ENCODE results near the gene MYO18B. TPM values are rescaled to one million over a fixed set of nuclear protein-coding genes. Genes with fewer than 3 reads are reported as not detected.

Gene MYO18B
- total and polyA plus RNA-seq, 2 of the 8 experiments (the other 6 are each of a cell fraction or from before 2014, with no cell fraction given), result 0.62 to 0.78 TPM

GRCh38 chr22:25970999-25971811 lies 229.2 kb downstream of the MYO18B start:
- ChIA-PET POLR2A (ENCODE audit: partially characterized antibody) (interaction anchor here (0.9 to 1.4 kb wide), 3 partner anchors 8 to 14 kb away, joined by 3 to 4 read pairs (median 3); no protein-coding TSS in a partner anchor), CTCF (ENCODE audit: partially characterized antibody) (interaction anchor here (1.0 to 2.2 kb wide), 4 partner anchors 11 to 359 kb away, joined by 3 to 6 read pairs (median 4); no protein-coding TSS in a partner anchor)
- Histone ChIP-seq H4K20me1 (replicated peaks in 1 of 2; ENCODE audit: control insufficient read depth in 1 of 2, insufficient read depth in 2 of 2, low read length in 2 of 2) (no peaks in the 10 kb centered on the region), H3K23me2 (ENCODE audit: low read depth, low read length) (peaks cover 4% of the 10 kb centered on the region; the same call in 1 of the 2 replicates), H2BK15ac (ENCODE audit: low read length) (no peak overlapping the region), H3K18ac (ENCODE audit: extremely low read depth, low read length) (0 out of 2 replicates have a peak overlapping the region, but pooled peaks have one; percentile 39), H2BK5ac (ENCODE audit: low read depth, low read length) (peak overlapping the region; percentile 28; the same call in 1 of the 2 replicates), H2BK120ac (replicated peaks; ENCODE audit: low read depth, low read length) (peak overlapping the region; percentile 86), H3K9ac (replicated peaks in 1 of 4; ENCODE audit: extremely low read depth in 1 of 4, low read depth in 3 of 4, low read length in 3 of 4) (no peak overlapping the region), H3K36me3 (ENCODE audit: control insufficient read depth in 2 of 4, insufficient read depth in 4 of 4, low read length in 3 of 4) (no peaks in the 10 kb centered on the region), H4K8ac (ENCODE audit: extremely low read depth, insufficient read depth, low read length) (no peak overlapping the region), H2AFZ (ENCODE audit: low read length) (no peak overlapping the region), H2BK12ac (ENCODE audit: low read depth, low read length) (peak overlapping the region; percentile 77), H3K23ac (ENCODE audit: insufficient read length) (no peak overlapping the region), H3K4ac (replicated peaks; ENCODE audit: insufficient read length, low read depth, low read length) (no peak overlapping the region), H3K79me1 (ENCODE audit: low read depth, low read length) (no peaks in the 10 kb centered on the region), H3K4me3 (ENCODE audit: extremely low read depth in 1 of 4, insufficient read depth in 2 of 4, low read depth in 3 of 4, low read length in 4 of 4) (peak overlapping the region in 1 of 4 experiments; percentile 16; a peak in 1 of 8 replicates), H4K91ac (replicated peaks; ENCODE audit: insufficient read length, low read length) (peak overlapping the region; percentile 17), H2BK20ac (ENCODE audit: low read length) (no peak overlapping the region; the same call in 1 of the 2 replicates), H3K9me3 (ENCODE audit: insufficient read depth in 2 of 2, low read depth in 1 of 2, low read length in 1 of 2) (no peaks in the 10 kb centered on the region), H3K4me2 (ENCODE audit: insufficient read depth in 1 of 2, low read depth in 2 of 2, low read length in 2 of 2) (peak overlapping the region; percentile 38 to 63; a peak in 2 of 4 replicates), H3K4me1 (replicated peaks in 1 of 4; ENCODE audit: control insufficient read depth in 3 of 4, insufficient read depth in 4 of 4, low read length in 3 of 4) (peaks cover 4 to 15% (median 11%) of the 10 kb centered on the region in 4 experiments; a peak in 6 of 7 replicates), H3K27me3 (replicated peaks in 1 of 4; ENCODE audit: control insufficient read depth in 3 of 4, extremely low read depth in 1 of 4, insufficient read depth in 3 of 4, low read length in 3 of 4) (no peaks in the 10 kb centered on the region), H3K56ac (replicated peaks; ENCODE audit: insufficient read length, low read depth, low read length) (no peak overlapping the region), H3K27ac (ENCODE audit: low read depth, low read length) (peak overlapping the region; percentile 52), H2AK5ac (ENCODE audit: low read depth, low read length) (no peak overlapping the region), H3K79me2 (ENCODE audit: control insufficient read depth in 1 of 2, insufficient read depth in 2 of 2, low read length in 2 of 2) (no peaks in the 10 kb centered on the region), H4K5ac (ENCODE audit: insufficient read length, low read depth, low read length) (no peak overlapping the region), H3K14ac (ENCODE audit: insufficient read length) (no peak overlapping the region)
- TF ChIP-seq NANOG (IDR thresholded peaks at IDR 0.05; ENCODE audit: insufficient read depth, low read depth, low read length, poor library complexity, severe bottlenecking) (no peak), KDM1A (IDR thresholded peaks at IDR 0.05; ENCODE audit: borderline replicate concordance, low read length) (peak; percentile 63), SP1 (IDR thresholded peaks at IDR 0.05; ENCODE audit: low read depth, low read length) (0 out of 2 replicates have a peak, but pooled peaks have one; percentile 13), CHD2 (IDR thresholded peaks at IDR 0.05; ENCODE audit: low read length) (no peak), SP2 (IDR thresholded peaks at IDR 0.05; ENCODE audit: low read length) (no peak), POLR2A (IDR thresholded peaks at IDR 0.05; ENCODE audit: control extremely low read depth in 1 of 2, low read depth in 2 of 2, low read length in 2 of 2) (0 out of 3 replicates have a peak, but pooled peaks of 1 of the 2 experiments have one; percentile 27), JUND (IDR thresholded peaks at IDR 0.05; ENCODE audit: low read length) (no peak), CEBPB (IDR thresholded peaks at IDR 0.05; ENCODE audit: low read depth, low read length) (0 out of 2 replicates have a peak, but pooled peaks have one; percentile 26)
- WGBS, 2 experiments (ENCODE audit: extremely low coverage in 1 of 2, insufficient coverage in 1 of 2, insufficient read length in 1 of 2, insufficient replicate concordance in 2 of 2, low coverage in 1 of 2, low lambda C conversion rate in 2 of 2, missing lambda C conversion rate in 1 of 2), result 54% methylated on average over 9 of the region's 9 CpGs; no CpG with 5 or more reads in 1 of the 2 experiments
- FAIRE-seq (peak; percentile 79), DNase-seq (ENCODE audit: low read depth in 1 of 2, low spot score in 2 of 2) (peak in 1 of 2 experiments; percentile 17)
